VCaP (cell line): ENCODE data around the gene MLYCD.
A peak's percentile ranks its signal among the peaks of the same experiment; 100 is the strongest.

Experiments used
- H3K27ac ChIP-seq: fragments of 450-650 bp; 2 replicates; pipeline ENCODE4 v1.5.1; 2017
- CTCF ChIP-seq: fragments of 450-650 bp; conservative IDR thresholded peaks from 2 replicates; pipeline ENCODE4 v1.5.1; 2017; ENCODE audit warnings: mild to moderate bottlenecking, moderate library complexity

The MLYCD gene

DNA sequence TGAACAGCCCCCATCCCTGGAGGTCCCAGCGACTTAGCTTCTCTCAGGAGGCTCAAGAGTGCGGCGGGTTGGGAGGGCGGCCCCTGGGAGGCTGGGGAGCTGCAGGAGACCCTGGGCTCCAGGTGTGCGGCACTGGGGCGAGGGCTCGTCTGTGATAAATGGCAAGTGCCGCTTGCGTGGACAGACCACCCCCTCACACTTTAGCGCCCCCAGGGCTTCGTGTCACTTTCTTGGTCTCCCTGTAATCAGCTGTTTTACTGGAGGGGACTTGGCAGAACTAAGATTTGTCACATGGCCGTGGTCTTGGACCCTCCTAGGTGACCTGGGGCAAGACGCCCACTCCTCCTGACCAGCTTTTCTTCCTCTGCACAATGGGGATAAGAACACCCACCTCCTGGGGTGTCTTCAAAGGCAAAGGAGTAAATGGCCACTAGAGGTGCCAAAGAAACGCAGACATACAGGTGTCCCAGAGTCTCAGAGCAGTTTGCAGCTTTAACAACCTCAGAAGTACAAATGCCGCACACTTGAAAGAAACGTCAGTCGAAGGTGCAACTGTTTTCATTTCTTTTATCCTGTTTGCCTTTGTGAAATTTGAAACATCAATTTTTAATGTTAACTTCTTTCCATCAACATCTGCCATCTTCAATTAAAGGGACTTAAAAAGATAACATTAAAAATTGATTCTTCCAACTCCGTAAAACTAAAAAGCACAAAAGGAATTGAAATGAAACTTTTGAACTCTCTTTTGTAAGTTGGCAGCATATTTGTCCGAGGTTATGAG is 55.1 kb downstream of the MLYCD start:
- H3K27ac ChIP-seq = peak overlapping the region; percentile 83
- TF ChIP-seq CTCF = peak; percentile 64

DNA sequence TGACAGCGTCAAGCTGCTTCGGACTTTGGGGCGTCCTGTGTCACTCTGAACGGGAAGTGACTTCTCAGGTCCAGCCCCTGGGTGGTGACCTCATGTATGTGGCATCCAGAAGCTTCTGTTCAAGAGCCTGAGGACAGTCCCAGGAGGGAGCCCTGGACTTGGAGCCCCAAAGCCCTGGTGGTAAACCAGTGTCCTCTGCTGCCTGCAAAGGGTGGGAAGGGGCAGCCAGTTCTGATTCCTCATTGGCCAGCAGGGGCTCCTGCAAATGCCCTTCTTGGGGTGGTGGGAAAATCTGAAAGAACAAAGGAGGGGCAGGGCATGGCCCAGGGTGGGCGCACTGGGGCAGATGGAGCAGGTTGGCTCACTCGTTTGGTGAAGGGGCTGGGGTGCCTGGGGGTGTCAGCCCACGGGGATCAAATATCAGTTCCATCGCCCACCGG is 55.7 kb downstream of the MLYCD start:
- H3K27ac ChIP-seq = no peak overlapping the region
- TF ChIP-seq CTCF = no peak

DNA sequence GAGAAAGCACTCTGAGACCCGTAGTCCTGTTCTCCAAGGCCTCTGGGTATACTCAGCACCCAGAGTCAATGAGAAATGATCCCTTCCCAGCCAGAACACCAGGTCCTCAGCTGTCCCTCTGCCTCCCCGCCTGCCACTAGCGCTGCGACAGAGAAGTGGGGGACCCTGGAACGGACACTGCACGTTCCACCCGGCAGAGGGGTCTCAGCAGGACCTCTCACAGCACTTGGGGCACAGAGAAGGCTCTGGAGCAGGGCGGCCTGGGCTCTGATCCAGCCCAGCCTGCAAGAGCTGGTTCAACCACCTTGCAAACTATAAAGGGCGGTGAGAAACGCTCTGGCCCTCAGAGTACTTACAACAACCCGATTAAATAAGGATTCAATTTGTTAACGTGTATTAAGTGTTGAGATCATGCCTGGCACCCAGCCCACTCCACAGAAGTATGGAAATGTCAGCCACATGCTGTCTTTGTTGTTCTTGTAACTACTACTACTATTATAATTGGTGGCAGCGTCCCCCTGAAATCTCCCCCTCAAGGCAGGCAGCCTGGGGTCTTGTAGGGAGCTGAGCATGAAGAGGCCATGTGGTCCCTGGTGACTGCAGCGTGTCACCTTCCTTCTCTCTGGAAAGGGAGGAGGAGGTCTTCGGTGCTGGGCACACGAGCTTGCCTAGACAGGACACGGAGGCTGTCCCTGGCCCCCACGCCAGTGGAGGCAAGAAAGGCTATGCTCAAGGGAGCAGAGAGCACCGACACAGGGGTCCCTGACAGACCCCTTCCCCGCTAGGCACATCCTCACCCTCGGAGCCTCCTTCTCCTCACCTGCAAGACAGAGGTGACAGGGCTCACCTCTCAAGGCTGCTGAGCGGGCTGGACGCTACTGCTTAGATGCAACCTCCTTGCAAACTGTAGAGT is 56.6 kb downstream of the MLYCD start:
- no peak overlapping the region for H3K27ac ChIP-seq

DNA sequence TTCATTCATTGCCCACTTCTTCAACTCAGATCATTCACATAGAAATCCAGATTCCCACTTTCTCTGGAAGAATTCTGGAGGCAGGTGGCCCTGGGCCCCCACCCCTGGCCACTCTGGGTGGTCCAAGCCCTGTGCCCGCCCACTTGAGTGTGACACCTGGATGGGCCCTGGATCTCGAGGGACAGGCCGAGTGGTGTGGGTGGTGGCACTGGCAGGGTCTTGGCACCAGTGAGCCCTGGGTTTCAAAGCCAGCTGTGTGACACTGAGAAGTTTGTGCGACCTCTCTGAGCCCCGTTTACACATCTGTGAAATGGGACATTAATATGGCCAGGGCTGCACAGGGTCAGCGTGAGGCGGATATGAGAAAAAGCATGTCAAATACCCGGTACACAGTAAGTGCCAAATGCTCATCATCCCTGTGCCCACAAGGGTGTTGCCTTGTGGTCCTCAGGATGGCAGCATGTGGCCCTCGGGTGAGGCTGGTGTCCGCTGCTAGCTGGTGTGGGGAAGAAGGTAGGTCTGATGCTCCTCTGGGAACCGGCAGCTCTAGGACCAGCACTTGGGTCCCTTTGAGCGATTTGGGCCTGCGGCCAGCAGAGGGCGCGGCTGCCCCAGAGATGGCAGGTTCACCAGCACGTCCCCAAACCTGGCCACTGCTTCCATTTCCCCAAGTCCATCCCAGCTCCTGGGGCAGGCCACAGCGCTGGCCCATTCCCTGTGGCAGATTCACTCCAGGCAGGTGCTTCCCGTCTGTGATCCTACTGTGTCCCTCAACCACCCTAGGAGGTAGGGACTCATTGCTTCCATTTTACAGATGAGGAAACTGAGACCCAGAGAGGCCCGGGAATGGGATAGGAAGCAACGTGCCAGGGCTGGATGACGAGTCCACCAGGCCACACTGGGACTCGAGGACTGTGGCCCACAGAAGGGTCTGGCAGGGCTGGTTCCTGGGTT is 57.7 kb downstream of the MLYCD start:
- no peak overlapping the region for H3K27ac ChIP-seq
- peak; percentile 84 for TF ChIP-seq CTCF

More for the DNA sequence above, 56.6 kb downstream of the MLYCD start:
- TF ChIP-seq CTCF = no peak

GRCh38 chr16:83957296-83957855 is 58.5 kb downstream of the MLYCD start:
- TF ChIP-seq CTCF = no peak
- H3K27ac ChIP-seq = no peak overlapping the region

- H3K27ac ChIP-seq = no peak overlapping the region
- TF ChIP-seq CTCF = no peak
Measured at GRCh38 chr16:83958137-83958845, 59.4 kb downstream of the MLYCD start.
